ENCODE results near the gene CCR3.

GRCh38 chr3:46243560-46243959, 1.3 kb downstream of the CCR3 start:
- no peak for TF ChIP-seq CTCF (IDR thresholded peaks at IDR 0.05; ENCODE audit: insufficient read depth, low read length, poor library complexity, severe bottlenecking)
- no peak for TF ChIP-seq EZH2phosphoT487 (conservative IDR thresholded peaks at IDR 0.05; ENCODE audit: low read length)
